D721Med (cell line): Measurements from ENCODE around the gene HTR3E.
"Not testable (repeated sequence)": the region's sequence is repeated elsewhere in the genome, so short reads cannot be mapped to it uniquely, and the experiment has no call there.

ENCODE experiments used
- DNase-seq: peaks from one replicate; pipeline ENCODE4 v3.0.0; 2011; ENCODE audit warnings: low spot score; ENCODE audit not compliant: insufficient read length
- FAIRE-seq: peaks from 2 replicates; lab custom pipeline; 2011; peaks lifted over from hg19 to GRCh38; lab: Jason Lieb, UNC
- TF ChIP-seq, protein P1 (sequence below): IDR thresholded peaks from 2 replicates; pipeline ENCODE4 v1.5.1; 2012; ENCODE audit warnings: mild to moderate bottlenecking, control low read depth; ENCODE audit not compliant: insufficient read depth; ENCODE audit errors: missing control alignments

Gene HTR3E

GRCh38 chr3:184144505-184144904, 47.6 kb downstream of the HTR3E start:
- FAIRE-seq (no peak), DNase-seq (no peak)
- TF ChIP-seq, protein P1, sequence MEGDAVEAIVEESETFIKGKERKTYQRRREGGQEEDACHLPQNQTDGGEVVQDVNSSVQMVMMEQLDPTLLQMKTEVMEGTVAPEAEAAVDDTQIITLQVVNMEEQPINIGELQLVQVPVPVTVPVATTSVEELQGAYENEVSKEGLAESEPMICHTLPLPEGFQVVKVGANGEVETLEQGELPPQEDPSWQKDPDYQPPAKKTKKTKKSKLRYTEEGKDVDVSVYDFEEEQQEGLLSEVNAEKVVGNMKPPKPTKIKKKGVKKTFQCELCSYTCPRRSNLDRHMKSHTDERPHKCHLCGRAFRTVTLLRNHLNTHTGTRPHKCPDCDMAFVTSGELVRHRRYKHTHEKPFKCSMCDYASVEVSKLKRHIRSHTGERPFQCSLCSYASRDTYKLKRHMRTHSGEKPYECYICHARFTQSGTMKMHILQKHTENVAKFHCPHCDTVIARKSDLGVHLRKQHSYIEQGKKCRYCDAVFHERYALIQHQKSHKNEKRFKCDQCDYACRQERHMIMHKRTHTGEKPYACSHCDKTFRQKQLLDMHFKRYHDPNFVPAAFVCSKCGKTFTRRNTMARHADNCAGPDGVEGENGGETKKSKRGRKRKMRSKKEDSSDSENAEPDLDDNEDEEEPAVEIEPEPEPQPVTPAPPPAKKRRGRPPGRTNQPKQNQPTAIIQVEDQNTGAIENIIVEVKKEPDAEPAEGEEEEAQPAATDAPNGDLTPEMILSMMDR, result no peak

- TF ChIP-seq, protein P1, result peak; percentile 72
- peak; percentile 60 for FAIRE-seq
- no peak for DNase-seq
Observed at GRCh38 chr3:184145111-184145524, 48.3 kb downstream of the HTR3E start.

DNA sequence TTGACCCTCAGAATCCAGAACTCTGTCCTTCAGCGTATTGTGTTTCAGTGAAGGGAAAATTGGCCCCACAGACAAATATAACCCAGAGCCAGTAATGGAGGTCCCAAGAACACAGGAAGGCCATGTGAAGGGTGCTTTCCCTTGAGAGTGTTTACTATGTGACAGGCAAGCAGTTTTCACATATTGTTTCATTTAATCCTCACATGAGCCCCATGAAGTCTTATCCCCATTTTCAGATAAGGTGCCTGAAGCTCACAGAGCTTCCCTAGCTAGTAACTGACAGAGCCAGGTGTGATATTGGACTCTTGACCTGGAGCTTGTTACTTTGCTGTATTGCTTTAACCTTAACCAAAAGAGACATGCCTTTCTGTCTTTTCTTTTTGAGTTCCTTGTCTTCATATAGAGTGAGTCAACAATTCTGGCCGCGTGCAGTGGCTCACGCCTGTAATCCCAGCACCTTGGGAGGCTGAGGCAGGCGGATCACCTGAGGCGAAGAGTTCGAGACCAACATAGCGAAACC, 48.9 kb downstream of the HTR3E start:
- no peak for FAIRE-seq
- TF ChIP-seq, protein P1, result no peak
- no peak for DNase-seq

GRCh38 chr3:184148076-184148475, 51.2 kb downstream of the HTR3E start:
- FAIRE-seq (no peak), DNase-seq (no peak)
- TF ChIP-seq, protein P1, result no peak

GRCh38 chr3:184149123-184149522, 52.3 kb downstream of the HTR3E start:
- no peak for FAIRE-seq
- TF ChIP-seq, protein P1, result no peak
- no peak for DNase-seq

- not testable (repeated sequence) for DNase-seq
Observed at GRCh38 chr3:184149770-184150169, 52.9 kb downstream of the HTR3E start.

DNA sequence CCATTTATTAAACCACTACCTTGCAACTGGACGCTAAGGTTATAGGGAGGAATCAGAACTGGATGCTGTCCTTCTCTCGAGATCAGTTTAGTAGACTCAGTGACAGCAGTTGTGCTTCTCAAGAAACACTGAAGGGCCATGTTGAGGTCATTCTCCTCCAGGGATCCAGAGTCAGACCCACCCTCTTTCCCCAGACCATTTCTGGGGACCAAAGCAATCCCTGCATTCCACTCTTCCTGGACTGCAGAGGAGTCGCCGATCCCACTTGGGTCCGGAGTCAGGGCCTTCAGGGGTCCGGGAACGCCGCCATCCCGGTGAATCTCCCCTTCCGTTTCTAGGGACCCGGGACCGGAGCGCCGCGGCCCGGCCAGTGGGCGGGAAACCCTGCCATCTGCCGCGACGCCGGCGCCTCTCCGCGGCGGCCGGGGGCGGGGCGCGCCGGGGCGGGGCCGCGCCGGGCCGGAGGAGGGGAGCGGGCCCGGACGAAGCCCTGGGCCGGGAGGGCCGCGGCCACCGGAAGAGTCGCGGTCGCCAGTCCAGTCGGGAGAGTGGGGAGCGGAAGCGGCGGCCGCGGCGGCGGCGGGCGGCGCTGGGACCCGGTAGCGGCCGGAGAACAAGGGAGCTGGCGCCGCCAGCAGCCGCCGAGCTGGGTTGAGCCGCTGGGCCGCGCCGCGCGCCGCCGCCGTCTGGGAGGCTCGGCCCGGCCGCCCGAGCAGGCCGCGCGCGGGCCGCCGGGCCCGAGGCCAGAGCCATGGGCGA, 58.2 kb downstream of the HTR3E start, which contains the start of gene DVL3:
Gene DVL3, plus strand, starts transcription at position 493 of the 759 bp plus-strand sequence. Its CDS starts 259 bp downstream, at position 752.
- FAIRE-seq, result no peak
- TF ChIP-seq, protein P1, result no peak
- peak; percentile 65 for DNase-seq

More at GRCh38 chr3:184149770-184150169, 52.9 kb downstream of the HTR3E start:
- not testable (repeated sequence) for FAIRE-seq
